ENCODE data around the gene PPP2R3A.
"Not testable (repeated sequence)": the region's sequence is repeated elsewhere in the genome, so short reads cannot be mapped to it uniquely, and the experiment has no call there.

PPP2R3A gene

DNA sequence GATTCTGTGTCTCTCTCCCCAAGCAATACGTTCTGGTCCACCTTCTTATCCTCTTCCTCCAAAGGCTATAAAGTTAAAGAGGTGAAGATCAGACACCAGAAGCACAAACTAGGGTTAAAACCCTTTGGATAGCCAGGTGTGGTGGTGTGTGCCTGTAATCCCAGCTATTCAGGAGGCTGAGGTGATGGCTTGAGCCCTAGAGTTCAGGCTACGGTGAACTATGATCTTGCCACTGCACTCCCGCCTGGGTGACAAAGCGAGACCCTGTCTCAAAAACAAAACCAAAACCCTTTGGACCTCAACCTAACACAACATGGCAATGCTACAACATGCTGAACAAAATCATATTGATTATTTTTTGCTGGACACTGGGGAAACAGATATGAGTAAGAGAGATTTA is 187.4 kb downstream of the PPP2R3A start:
- ATAC-seq (no peak), DNase-seq (no peak)

DNA sequence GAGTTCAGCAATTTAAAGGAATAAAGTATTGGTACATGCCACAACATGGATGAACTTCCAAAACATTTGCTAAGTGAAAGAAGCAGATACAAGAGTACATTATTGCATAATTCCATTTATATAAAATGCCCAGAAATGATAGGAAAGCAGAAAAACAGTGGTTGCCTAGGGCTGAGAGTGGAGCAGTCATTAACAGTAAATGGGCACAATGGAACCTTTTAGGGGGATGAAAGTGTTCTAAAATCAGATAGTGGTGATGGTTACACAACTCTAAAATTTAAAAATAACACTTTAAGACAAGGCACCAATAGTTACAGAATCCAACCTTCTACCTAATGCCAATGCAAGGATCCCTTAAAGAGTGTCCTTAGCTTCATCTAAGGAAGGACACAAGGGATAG is 196.0 kb downstream of the PPP2R3A start:
- ATAC-seq (no peak), DNase-seq (no peak)

DNA sequence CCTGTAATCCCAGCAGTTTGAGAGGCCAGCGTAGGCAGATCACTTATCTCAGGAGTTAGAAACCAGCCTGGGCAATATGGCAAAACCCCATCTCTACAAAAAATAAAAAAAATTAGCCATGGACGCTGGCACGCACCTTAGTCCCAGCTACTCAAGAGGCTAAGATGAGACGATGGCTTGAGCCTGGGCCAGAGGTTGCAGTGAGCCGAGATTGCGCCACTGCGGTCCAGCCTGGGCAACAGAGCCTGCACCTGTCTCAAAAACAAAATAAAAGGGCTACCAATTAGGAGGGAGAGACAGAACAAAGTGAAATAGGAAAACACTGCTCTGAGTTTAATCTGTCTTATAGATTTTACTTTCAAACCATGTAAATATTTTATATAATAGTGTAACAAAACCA is 196.8 kb downstream of the PPP2R3A start:
- DNase-seq (no peak), ATAC-seq (no peak)

GRCh38 chr3:136163607-136164006 is 198.1 kb downstream of the PPP2R3A start:
- not testable (repeated sequence) for DNase-seq, ATAC-seq

- DNase-seq: no peak
- ATAC-seq: no peak
Measured at GRCh38 chr3:136166507-136166906, 201.0 kb downstream of the PPP2R3A start.

- ATAC-seq: not testable (repeated sequence)
Measured at GRCh38 chr3:136168236-136168635, 202.7 kb downstream of the PPP2R3A start.

GRCh38 chr3:136171097-136171542 is 205.6 kb downstream of the PPP2R3A start:
- DNase-seq (no peak), ATAC-seq (peak; percentile 65)

More at GRCh38 chr3:136168236-136168635, 202.7 kb downstream of the PPP2R3A start:
- not testable (repeated sequence) for DNase-seq

GRCh38 chr3:136173939-136174490 is 208.5 kb downstream of the PPP2R3A start:
- no peak for DNase-seq
- no peak for ATAC-seq

DNA sequence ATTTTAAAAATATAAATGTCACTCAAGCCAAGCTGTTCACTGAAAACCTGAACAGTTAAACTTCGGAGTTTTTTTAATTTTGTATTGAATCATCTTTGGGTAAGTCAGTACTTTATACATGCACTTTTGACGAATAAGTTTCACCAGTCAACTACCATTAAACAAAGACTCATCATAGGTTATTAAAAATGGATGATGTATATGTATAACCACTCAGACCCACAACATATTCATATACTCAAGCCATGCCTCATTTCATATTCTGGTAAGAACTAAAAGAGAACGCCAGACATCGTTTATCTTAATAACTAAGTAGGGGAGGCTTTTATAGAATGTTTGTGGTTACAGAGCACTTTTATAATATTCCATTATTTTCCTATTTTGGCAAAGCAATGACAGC is 212.3 kb downstream of the PPP2R3A start:
- ATAC-seq (no peak), DNase-seq (no peak)

DNA sequence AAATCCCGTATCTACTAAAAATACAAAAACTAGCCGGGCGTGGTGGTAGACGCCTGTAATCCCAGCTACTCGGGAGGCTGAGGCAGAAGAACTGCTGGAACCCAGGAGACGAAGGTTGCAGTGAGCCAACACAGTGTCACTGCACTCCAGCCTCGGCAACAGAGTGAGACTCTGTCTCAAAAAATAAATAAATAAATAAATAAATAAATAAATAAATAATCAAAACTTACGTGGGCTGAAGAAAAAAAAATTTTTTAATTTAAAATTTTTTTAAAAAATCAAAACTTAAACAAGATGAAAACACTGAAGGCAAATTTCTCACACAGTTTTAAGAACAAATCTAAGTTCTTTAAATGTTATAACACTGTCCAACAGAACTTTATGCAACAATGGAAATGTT is 216.2 kb downstream of the PPP2R3A start:
- no peak for ATAC-seq

DNA sequence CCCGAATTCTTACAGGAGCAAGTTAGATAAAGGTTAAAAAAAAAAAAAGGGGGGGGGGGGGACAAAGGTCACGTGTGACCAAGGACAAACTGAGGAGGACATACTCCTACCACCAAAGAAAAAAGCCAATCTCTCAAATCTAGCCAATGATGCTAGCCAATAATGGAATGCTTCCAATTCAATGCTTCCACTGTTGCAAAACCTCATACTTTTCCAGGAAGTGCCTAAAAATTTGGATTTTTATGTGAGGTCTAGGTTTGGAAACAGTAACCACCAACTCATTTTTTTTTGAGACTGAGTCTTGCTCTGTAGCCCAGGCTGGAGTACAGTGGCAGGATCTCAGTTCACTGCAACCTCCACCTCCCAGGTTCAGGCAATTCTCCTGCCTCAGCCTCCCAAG is 219.2 kb downstream of the PPP2R3A start:
- no peak for DNase-seq

More for the DNA sequence above, 216.2 kb downstream of the PPP2R3A start:
- DNase-seq: no peak

DNA sequence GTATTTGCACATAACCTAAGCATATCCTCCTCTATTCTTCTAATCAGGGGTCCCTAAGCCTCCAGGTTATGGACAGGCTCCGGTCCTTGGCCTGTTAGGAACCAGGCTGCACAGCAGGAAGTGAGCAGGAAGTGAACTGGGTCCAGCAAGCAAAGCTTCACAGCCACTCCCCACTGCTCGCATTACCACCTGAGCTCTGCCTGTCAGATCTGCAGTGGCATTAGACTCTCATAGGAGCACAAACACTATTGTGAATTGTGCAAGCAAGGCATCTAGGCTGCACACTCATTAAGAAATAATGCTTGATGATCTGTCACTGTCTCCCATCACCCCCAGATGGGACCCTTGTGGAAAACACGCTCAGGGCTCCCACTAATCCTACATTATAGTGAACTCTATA is 220.8 kb downstream of the PPP2R3A start:
- peak; percentile 26 for DNase-seq
- ATAC-seq: peak; percentile 38

More for the DNA sequence above, 219.2 kb downstream of the PPP2R3A start:
- no peak for ATAC-seq

GRCh38 chr3:136186846-136187245 is 221.3 kb downstream of the PPP2R3A start:
- DNase-seq (no peak), ATAC-seq (no peak)

DNA sequence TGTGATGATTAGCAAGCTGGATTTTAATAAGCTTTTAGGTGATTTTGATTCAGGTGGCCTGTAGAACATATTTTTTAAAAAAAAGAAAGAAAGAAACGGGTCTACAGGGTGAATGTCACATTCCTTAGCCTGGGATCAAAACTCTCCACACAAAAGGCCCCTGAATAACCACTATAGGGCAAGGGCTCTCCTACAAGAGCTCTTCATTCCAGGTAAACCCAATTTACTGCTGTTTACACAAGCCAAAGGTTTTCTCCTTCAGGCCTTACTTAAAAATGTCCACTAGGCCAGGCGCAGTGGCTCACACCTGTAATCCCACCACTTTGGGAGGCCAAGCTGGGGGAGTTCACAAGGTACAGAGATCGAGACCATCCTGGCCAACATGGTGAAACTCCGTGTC is 222.3 kb downstream of the PPP2R3A start:
- ATAC-seq: no peak
- no peak for DNase-seq

DNA sequence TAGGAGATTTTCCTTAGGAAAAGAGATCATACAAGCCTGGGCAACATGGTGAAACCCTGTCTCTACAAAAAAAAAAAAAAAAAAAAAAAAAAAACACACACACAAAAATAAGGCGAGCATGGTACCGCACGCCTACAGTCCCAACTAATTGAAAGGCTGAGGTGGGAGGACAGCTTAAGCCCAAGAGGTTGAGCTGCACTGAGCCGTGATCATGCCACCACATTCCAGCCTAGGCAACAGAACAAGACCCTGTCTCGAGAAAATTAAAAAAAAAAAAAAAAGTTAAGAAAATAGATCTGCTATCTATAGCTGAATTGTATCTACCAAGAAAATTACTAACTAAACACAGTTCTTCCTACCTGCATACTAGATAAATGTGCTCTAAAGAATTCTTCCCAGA is 223.5 kb downstream of the PPP2R3A start:
- DNase-seq (no peak), ATAC-seq (no peak)

DNA sequence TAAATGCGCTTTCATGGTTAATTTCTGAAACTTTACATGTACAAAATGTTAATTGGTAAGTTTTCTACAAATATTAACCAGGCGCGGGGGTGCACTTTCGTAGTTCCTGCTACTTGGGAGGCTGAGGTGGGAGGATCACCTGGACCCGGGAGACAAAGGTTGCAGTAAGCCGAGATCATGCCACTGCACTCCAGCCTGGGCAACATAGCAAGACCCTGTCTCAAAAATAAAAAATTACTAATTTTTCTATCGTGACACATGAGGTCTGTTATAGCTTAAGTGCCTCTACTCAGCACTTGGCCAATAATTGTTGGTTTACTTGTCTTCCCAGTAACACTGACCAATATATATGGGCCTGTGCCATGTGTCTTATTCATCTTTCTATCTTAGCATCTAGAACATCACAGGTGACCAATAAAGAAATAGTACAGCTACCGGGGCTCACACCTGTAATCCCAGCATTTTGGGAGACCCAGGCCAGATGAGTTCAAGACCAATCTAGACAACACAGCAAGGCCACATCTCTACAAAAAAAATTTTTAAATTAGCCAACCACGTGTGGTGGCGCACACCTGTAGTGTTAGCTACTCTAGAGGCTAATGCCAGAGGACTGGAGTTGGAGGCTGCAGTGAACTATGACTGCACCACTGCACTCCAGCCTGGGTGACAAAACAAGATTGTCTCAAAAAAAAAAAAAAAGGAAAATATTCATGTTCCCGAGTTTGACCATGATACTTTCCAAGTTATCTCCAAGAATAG is 224.5 kb downstream of the PPP2R3A start:
- ATAC-seq (no peak), DNase-seq (no peak)

DNA sequence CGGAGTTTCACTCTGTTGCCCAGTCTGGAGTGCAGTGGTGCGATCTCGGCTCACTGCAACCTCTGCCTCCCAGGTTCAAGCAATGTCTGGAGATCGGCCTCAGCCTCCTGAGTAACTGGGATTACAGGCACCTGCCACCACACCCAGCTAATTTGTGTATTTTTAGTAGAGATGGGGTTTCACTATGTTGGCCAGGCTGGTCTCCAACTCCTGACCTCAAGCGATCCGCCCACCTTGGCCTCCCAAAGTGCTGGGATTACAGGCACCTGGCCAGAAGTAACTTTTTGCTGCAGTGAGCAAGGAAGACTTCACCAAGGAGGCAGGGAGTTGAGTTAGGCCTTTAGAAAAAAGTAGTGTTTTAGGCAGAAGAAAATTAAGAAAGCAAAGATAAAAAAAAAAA is 226.7 kb downstream of the PPP2R3A start:
- not testable (repeated sequence) for ATAC-seq, DNase-seq

- no peak for DNase-seq
- ATAC-seq: no peak
Measured at GRCh38 chr3:136192831-136193230, 227.3 kb downstream of the PPP2R3A start.

DNA sequence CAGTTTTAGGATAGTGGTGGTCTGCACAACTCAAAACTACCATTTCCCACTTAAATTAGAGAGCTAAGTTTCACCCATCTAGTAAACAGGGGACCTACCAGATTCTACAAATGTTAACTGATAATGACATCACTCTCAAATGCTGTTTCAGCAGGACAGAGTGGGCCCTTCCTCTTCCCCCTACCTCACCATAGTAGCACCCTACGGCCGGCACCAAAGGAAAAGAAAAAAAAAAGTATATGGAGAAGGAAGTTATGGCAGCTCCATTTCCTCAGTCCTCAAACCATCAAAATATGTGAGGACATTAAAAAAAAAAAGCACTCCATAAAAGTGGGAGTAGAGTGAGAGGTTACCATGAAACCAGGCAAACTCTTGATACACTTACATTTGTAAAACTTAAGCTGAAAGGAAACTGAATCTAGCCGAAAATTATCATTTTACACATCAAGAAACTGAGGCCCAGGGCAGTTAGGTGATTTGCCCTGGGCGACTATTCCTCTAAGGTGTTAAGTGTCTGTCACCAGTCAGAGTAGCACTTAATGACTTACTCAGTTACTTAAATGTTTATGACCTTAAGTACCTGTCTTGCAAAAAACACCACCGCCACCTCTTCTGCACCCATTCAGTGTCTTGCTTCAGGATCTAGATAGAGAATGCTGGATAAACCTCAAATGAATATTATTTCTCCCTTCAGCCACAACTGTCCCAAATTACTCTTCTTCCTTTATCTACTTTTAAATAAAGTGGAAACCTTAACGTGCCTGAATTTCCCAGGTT is 227.9 kb downstream of the PPP2R3A start:
- ATAC-seq: no peak
- DNase-seq: no peak

GRCh38 chr3:136194409-136195257 is 229.1 kb downstream of the PPP2R3A start:
- DNase-seq (peak; percentile 76), ATAC-seq (peak; percentile 4)

DNA sequence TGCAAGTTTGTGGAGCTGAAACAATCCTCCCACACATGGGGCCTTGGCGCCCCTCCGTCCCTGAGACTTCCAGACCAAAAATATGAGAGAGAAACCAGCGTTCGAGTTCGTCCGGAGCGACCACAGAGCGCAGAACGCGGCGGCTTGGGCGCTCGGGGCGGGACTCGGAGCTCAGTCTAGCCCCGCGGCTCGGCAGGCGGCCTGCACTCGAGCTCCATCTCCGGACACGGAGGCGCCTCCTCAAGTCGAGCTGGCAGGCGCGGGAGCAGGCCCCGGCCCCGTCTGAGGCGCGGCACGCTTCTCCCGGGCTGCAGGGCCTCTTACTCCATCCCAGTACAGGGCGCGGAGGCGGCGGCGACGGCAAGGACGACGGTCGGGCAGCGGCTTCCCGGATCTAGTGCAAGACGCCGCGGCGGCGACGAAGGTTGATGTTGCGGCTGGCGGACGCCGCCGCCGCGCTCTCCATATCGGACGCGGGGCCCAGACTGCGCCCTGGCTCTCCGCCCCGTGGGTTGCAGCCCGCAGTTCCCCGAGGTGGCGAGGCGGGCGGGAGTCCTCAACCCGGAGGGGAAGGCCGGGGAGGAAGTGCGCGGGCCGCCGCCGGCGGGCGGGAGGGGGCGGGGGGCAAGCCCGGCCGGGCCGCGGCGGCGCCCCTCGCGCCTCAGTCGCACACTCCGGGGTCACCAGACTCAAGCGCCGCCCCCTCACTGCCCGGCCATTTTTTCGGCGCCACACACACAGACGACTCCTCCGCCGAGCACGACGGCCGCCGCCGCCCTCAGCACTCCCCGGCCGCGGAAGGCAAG is 229.9 kb downstream of the PPP2R3A start:
- ATAC-seq (peak; percentile 45), DNase-seq (peak; percentile 83)

Data from stimulated activated naive CD8-positive, alpha-beta T cell treated with anti-CD3 and anti-CD28 coated beads, Interleukin-15, Interleukin-2, amounts not matched to agents 100 U/mL and 50 U/mL, for 24 hours (primary cell).